ENCODE measurements around the gene TEDC2. TPM values are rescaled to one million over a fixed set of nuclear protein-coding genes. Genes with fewer than 3 reads are reported as not detected.
A peak's percentile ranks its signal among the peaks of the same experiment; 100 is the strongest.

Gene TEDC2
- total RNA-seq, 1 experiment from 2014 or later, result 61.3 TPM

DNA sequence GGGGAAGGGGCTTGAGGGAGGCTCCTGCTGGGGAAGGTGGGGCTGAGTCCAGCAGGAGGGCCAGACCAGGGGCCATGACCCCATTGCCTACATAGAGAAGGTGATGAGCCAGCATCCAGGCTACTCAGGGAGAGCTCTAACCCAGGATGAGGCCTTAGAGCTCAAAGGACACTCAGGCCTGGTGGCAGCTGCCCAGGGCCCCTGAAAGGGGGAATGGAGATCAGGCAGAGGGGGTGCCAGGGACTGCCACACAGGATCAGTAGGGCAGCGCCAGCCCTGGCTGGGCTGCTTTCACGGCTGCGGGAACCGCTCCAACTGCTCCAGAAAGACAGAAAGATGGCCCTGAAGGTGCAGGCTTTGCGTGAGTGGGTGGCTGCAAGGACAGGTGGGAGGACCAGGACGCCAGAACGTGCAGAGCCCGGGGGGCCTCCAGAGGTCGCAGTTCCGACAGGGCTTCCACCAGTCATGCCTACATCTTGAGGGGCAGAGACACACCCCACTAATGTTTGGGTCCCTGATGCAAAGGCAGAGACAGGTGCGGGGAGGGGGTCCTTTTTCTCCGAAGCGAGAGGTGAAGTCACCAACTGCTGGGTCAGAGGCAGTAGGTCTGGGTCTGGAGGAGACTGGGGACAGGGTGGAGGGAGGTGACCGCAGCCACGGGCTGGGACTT is 53.0 kb downstream of the TEDC2 start:
- DNase-seq (ENCODE audit: low read depth), result no peak

DNA sequence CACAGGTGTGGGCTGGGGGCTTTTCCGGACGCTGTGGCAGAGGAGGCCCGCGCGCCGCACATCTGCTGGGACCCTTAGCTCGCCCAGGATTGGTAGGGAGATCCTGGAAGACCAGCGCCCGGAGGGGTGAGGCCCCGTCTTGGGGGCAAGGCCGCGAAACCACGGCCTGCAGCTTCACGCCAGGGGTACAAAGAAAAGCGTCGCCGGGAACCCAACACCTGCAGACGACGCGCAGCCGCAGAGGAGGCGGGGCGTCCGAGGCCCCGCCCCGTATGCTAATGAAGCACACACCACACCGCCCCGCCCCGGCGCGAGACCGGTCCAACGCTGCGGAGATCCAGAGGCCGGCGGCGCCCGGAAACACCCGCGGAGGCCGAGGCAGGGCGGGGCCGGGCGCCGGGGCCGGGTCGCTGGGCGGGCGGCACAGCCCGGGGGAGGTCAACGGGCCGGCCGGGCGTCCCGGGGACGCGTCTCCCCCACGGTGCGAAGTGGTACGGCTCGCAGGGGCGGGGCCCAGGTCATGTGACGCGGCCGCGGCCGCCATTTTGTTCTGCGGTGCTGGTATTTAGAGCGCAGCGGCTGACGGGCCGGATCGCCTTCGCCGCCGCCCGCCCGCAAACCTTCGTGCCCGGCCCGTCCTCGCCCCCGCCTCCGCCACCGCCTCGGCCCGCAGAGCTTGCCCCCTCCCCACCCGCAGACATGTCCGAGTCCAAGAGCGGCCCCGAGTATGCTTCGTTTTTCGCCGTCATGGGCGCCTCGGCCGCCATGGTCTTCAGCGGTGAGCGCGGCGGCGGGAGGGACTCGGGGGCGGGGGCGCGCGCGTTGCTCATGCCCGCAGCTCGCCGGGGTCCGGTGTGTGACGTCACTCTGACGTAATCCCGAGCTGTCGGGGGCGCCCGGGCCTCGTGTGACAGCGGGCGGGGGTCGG is 53.8 kb downstream of the TEDC2 start, which contains the start of gene ATP6V0C:
ATP6V0C (plus strand) TSS at position 548 of the 928 bp plus-strand sequence; CDS start at position 700, 152 bp downstream.
- peak; percentile 75 for DNase-seq (ENCODE audit: low read depth)

Small RNA genes lying within 50 kb of the gene (small RNA-seq; reads per million reads assigned to genes)
- gene MIR6768, result not detected

Other genes starting within 250 kb of the TEDC2 start
- 2.0 and 7.3 TPM in 2 replicates for gene BRICD5, start 249.2 kb upstream of the TEDC2 start, total RNA-seq (2014; rRNA removed; shearing (Covaris generic))
- gene PGP, start 245.3 kb upstream of the TEDC2 start, total RNA-seq (2014; rRNA removed; shearing (Covaris generic)), result 40.0 and 50.1 TPM in 2 replicates
- gene E4F1, start 236.5 kb upstream of the TEDC2 start, total RNA-seq (2014; rRNA removed; shearing (Covaris generic)), result 37.4 and 41.2 TPM in 2 replicates
- gene DNASE1L2, start 223.7 kb upstream of the TEDC2 start, total RNA-seq (2014; rRNA removed; shearing (Covaris generic)), result 2.1 and 3.7 TPM in 2 replicates
- gene ECI1, start 208.5 kb upstream of the TEDC2 start, total RNA-seq (2014; rRNA removed; shearing (Covaris generic)), result 32.5 and 40.0 TPM in 2 replicates
- 249 and 290 TPM in 2 replicates for gene RNPS1, start 192.0 kb upstream of the TEDC2 start, total RNA-seq (2014; rRNA removed; shearing (Covaris generic))
- 0.13 and 0.14 TPM in 2 replicates for gene ABCA3, start 119.4 kb upstream of the TEDC2 start, total RNA-seq (2014; rRNA removed; shearing (Covaris generic))
- gene CCNF, start 30.7 kb upstream of the TEDC2 start, total RNA-seq (2014; rRNA removed; shearing (Covaris generic)), result 60.6 and 64.7 TPM in 2 replicates
- gene NTN3, start 11.2 kb downstream of the TEDC2 start, total RNA-seq (2014; rRNA removed; shearing (Covaris generic)), result not detected in 2 replicates
- gene TBC1D24, start 15.0 kb downstream of the TEDC2 start, total RNA-seq (2014; rRNA removed; shearing (Covaris generic)), result 13.1 and 14.0 TPM in 2 replicates
- gene ATP6V0C, start 53.8 kb downstream of the TEDC2 start, total RNA-seq (2014; rRNA removed; shearing (Covaris generic)), result 35.8 and 147 TPM in 2 replicates
- 40.4 and 44.9 TPM in 2 replicates for gene AMDHD2, start 60.3 kb downstream of the TEDC2 start, total RNA-seq (2014; rRNA removed; shearing (Covaris generic))
- not detected in 2 replicates for gene CEMP1, start 71.3 kb downstream of the TEDC2 start, total RNA-seq (2014; rRNA removed; shearing (Covaris generic))
- 18.2 and 21.5 TPM in 2 replicates for gene PDPK1, start 77.9 kb downstream of the TEDC2 start, total RNA-seq (2014; rRNA removed; shearing (Covaris generic))
- 45.4 and 61.4 TPM in 2 replicates for gene KCTD5, start 222.4 kb downstream of the TEDC2 start, total RNA-seq (2014; rRNA removed; shearing (Covaris generic))

All from HT1080 (cell line).